H7 (cell line): ENCODE measurements around the gene HMGB1. TPM values are rescaled to one million over a fixed set of nuclear protein-coding genes. Genes with fewer than 3 reads are reported as not detected.
A peak's percentile ranks its signal among the peaks of the same experiment; 100 is the strongest.

ENCODE experiments used
- DNase-seq: peaks from one replicate; pipeline ENCODE4 v3.0.0; 2012
- H3K27me3 ChIP-seq: 2 replicates; pipeline ENCODE4 v1.6.0; 2011; ENCODE audit warnings: mild to moderate bottlenecking, low read length; ENCODE audit not compliant: control insufficient read depth, insufficient read depth
- H3K36me3 ChIP-seq: replicated peaks from 2 replicates; pipeline ENCODE4 v1.5.1; 2011; ENCODE audit warnings: low read length; ENCODE audit not compliant: control insufficient read depth, insufficient read depth
- H3K4me3 ChIP-seq: 2 replicates; pipeline ENCODE4 v1.5.1; 2011; ENCODE audit warnings: low read depth, mild to moderate bottlenecking, control low read depth, low read length, moderate library complexity; ENCODE audit not compliant: insufficient read depth
- total RNA-seq: library from RNA; depleted of rRNA; stranded (reverse); fragments of >200 nt; shearing (Covaris generic); gene quantifications from 2 replicates; pipeline ENCODE4 v1.2.3, GENCODE V29; 2014

Gene HMGB1
- total RNA-seq, 1 experiment from 2014 or later, result 508 TPM

DNA sequence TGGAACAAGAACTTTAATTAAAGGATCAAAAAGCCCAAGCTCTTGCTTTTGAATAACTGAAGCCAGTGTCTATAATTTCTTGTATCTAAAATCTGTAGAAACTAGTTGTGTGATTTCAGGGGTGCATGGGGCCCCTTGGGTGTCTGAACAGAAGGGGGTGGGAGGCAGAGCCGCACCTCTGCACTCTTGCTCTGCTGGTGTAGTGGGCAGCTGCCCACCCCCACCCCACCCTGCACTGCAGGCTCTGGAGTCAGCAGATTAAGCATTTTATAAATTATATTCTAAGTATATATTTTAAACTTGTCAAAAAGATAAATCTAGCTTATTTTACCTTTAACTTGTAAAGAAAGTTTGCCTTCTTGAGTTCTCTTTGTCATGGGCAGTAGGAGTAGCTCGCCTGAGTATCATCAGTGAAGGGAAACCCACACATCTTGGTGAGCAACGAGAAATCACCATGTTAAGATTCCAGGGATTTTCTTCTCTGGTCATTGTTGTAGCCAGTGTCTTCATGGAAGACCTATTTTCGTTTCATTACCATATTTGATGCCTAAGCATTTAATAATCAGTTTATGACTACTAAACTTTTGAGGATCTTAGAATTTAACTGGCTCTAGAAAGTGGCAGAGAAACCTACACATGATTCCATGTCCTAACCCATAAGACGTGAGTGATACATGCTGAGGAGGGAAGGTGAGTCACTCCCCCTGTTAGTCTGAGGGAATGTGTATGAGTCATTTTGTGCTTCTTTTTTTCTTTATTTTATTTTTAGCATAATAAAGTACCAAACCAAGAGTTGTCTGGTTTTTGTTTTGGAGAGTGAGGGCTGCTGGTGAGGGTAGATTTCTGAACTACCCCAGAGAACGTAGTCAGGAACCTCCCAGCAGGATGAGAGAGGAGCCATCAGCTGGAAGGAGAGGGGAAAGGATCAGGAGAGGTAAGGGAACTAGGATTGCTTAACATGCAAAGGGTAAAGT is 35.7 kb downstream of the HMGB1 start:
- no peaks in the 10 kb centered on the region for H3K27me3 ChIP-seq
- H3K4me3 ChIP-seq, result no peak overlapping the region
- no peaks in the 10 kb centered on the region for H3K36me3 ChIP-seq
- no peak for DNase-seq

DNA sequence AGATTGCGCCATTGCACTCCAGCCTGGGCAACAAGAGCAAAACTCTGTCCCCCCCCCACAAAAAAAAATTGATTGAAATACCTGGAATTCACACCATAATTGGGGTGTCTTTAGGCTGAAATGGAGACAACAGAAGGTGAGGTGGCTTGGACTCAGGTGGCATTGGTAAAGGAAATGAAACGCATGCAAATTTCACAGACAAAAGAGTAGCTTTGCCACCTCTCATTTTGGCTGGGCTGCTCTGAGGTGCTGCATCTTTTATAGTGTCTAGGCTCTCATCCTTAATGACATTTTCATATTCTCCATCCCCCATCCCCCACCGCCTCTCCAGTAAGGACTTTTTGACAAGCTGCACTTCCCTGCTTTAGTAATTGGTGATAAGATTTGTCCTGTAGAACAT is 36.5 kb downstream of the HMGB1 start:
- no peak overlapping the region for H3K4me3 ChIP-seq
- no peaks in the 10 kb centered on the region for H3K27me3 ChIP-seq
- DNase-seq, result no peak
- H3K36me3 ChIP-seq, result no peaks in the 10 kb centered on the region

DNA sequence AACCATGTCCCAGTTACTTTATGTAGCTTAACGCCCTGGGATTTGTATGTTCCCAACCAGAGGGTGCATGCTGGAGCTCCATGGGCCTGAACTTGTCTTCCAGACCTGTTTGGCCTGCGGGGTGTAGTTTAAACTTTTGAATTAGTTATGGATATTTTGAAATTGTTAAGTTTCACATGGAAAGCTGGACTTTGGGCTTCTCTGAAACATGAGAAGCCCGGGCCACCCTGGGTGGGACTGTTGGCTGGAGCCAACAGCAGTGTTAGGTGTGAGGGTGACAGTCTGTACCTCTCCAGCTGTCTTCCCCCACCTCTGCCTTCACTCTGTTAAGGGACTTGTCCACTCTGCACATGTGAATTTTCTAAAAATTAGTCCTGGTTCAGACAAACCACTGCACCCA is 41.8 kb downstream of the HMGB1 start:
- Histone ChIP-seq H3K36me3 (no peaks in the 10 kb centered on the region), H3K4me3 (no peak overlapping the region), H3K27me3 (peaks cover 11% of the 10 kb centered on the region)
- DNase-seq, result no peak

GRCh38 chr13:30422054-30422839 is 43.5 kb downstream of the HMGB1 start, which contains the start of gene UBE2L5:
Gene UBE2L5 (plus strand): TSS chr13:30422493. CDS start chr13:30427991, 5,498 bp downstream.
- Histone ChIP-seq H3K27me3 (peaks cover 11% of the 10 kb centered on the region), H3K36me3 (no peaks in the 10 kb centered on the region), H3K4me3 (peak within 1 kb of the TSS; percentile 64)
- peak; percentile 85 for DNase-seq

GRCh38 chr13:30421093-30422053 is 44.4 kb downstream of the HMGB1 start:
- Histone ChIP-seq H3K4me3 (peak overlapping the region; percentile 64), H3K27me3 (peaks cover 11% of the 10 kb centered on the region), H3K36me3 (no peaks in the 10 kb centered on the region)
- peak; percentile 89 for DNase-seq

DNA sequence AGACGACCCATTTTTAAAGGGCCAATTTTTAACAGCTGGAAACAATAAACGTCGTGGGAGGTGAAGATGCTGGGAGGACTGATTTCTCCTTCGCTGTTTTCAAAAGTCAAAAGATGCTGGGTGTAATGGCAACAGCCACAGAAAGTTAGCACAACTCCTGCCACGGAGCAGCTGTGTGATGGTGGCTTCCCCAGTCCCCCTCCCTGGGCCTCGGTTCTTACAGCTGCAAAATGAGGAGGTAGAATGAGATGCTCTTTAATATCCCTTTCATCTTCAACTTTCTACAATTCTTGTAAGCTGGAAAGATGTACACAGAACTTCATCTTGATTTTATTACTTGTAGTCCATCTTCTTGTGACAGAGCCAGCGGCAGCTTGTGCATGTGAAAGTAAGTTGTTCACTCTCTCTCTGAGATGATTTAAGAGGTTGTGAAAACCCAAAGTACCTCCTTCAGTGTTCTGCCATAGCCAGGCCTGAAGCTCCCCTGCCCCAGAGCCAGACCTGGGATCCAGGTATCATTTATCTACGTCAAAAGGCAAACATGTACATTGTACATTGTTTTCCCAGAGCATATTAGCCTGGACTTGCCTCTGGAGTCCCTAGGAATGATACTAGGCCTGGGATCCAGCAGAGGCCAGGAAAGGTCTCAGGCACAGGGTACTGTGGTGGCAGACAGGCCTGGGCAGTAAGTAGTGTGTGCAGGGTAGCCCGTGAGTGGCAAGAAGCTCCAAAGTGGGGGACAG is 46.8 kb downstream of the HMGB1 start:
- Histone ChIP-seq H3K36me3 (no peaks in the 10 kb centered on the region), H3K27me3 (peaks cover 11% of the 10 kb centered on the region), H3K4me3 (no peak overlapping the region)
- DNase-seq, result no peak

GRCh38 chr13:30418075-30418716 is 47.5 kb downstream of the HMGB1 start:
- DNase-seq, result no peak
- Histone ChIP-seq H3K4me3 (no peak overlapping the region), H3K36me3 (no peaks in the 10 kb centered on the region), H3K27me3 (peaks cover 11% of the 10 kb centered on the region)

GRCh38 chr13:30416471-30416870 is 49.3 kb downstream of the HMGB1 start:
- Histone ChIP-seq H3K36me3 (no peaks in the 10 kb centered on the region), H3K27me3 (peaks cover 11% of the 10 kb centered on the region), H3K4me3 (no peak overlapping the region)
- DNase-seq, result no peak

GRCh38 chr13:30415430-30416030 is 50.2 kb downstream of the HMGB1 start:
- no peak for DNase-seq
- Histone ChIP-seq H3K27me3 (peaks cover 8% of the 10 kb centered on the region), H3K4me3 (no peak overlapping the region), H3K36me3 (no peaks in the 10 kb centered on the region)

DNA sequence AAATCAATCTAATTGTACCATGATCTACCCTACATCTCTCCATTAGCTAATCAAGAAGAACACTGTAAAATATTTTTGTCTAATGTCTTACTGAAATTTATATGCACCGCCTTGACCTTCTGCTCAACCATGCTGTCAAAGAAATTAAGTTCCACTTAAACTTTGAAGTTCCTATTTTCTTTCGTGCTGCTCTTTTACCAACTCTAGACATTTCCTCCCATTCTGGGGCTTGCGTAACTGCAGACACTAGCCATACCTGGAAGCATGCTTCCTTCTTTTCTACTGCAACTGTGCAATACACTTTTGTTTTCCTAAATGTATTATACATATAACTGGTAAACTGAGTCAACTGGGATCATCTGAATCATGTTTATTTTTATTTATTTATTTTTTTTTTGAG is 51.9 kb downstream of the HMGB1 start:
- DNase-seq, result no peak
- H3K27me3 ChIP-seq, result peaks cover 7% of the 10 kb centered on the region
- H3K36me3 ChIP-seq, result no peaks in the 10 kb centered on the region
- no peak overlapping the region for H3K4me3 ChIP-seq

GRCh38 chr13:30412346-30412745 is 53.4 kb downstream of the HMGB1 start:
- Histone ChIP-seq H3K36me3 (no peaks in the 10 kb centered on the region), H3K27me3 (peaks cover 11% of the 10 kb centered on the region), H3K4me3 (no peak overlapping the region)
- DNase-seq, result no peak

DNA sequence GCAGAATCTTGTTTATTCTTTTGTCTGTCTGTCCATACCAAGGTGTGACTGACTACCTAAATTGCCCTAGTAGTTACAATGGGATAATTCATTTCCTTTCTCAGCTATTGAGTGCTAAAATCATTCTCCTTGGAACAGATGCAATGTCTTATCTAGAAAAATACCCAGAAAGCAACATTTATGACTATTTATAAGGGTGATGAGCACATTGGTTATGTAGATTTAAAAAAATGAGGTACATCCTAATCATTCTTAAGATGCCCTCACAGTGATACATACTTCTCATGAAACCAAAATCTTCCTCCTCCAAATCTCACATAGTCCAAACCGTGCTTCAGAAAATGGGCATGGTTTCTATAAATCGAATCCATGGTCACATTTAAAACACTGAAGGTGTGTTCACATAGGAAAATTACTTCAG is 55.0 kb downstream of the HMGB1 start:
- peaks cover 13% of the 10 kb centered on the region for H3K27me3 ChIP-seq
- H3K36me3 ChIP-seq, result no peaks in the 10 kb centered on the region
- no peak for DNase-seq
- no peak overlapping the region for H3K4me3 ChIP-seq
